ENCODE measurements around the gene TENT4A. TPM values are rescaled to one million over a fixed set of nuclear protein-coding genes. Genes with fewer than 3 reads are reported as not detected.

The TENT4A gene
- total and polyA plus RNA-seq, 2 of the 4 experiments (the other 2 are of a cell fraction), result 5.9 to 17.2 TPM

DNA sequence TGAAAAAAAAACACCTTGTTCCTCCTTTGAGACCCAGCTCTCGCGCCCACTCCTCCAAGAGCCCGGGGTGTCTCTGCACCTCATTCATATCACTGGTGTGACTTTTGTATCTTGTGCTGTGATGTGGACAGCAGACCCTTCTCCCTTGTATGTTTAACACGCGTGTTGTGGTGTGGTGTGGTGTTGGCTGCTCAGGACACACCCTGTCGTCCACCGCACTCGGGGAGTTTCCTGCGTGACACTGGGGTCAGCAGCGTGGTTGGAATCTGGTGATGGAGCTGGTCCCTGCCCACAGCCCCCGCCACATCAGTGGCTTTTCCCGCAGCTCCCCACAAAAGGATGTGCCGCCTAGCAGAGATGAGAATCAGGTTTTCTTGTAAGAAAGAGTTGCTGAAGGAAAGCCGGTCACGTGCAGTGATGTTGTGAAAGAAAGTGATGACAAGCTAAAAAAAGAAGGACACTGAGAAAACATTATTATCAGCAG, 61.5 kb downstream of the TENT4A start:
- in situ Hi-C loops (cut with MboI; ENCODE audit: low sequenced_read_pairs) (no loop called here), intact Hi-C loops (cut with micrococcal nuclease) (no loop called here), dilution Hi-C loops (cut with HindIII; ENCODE audit: low sequenced_read_pairs, unreplicated experiment) (no loop called here)
- H3K4me3 ChIP-seq (ENCODE audit: insufficient read depth, low read depth, low read length), result no peak overlapping the region
- POLR2A ChIA-PET (ENCODE audit: unreplicated experiment), result no interaction called here
- peak overlapping the region; percentile 49 for H2AFZ ChIP-seq (replicated peaks; ENCODE audit: low read length, poor library complexity)
- no peaks in the 10 kb centered on the region for H3K36me3 ChIP-seq (ENCODE audit: control insufficient read depth, insufficient read depth, low read length)
- H3K4me1 ChIP-seq (ENCODE audit: control insufficient read depth, insufficient read depth, low read length), result no peaks in the 10 kb centered on the region
- no peak overlapping the region for H2AK9ac ChIP-seq (replicated peaks; ENCODE audit: low read depth, low read length, poor library complexity)
- WGBS, 2 experiments (ENCODE audit: extremely low coverage in 2 of 2, insufficient read length in 1 of 2), result no CpG with 5 or more reads among the region's 15 CpGs
- BruUV-seq (replicated peaks), result no TSS peak
- no peak overlapping the region for H3K4ac ChIP-seq (ENCODE audit: low read depth, low read length)
- H3K27ac ChIP-seq (ENCODE audit: insufficient read depth, low read length), result no peak overlapping the region
- no peak overlapping the region for H2AK5ac ChIP-seq (ENCODE audit: low read depth, low read length)
- no peak overlapping the region for H3K23ac ChIP-seq (ENCODE audit: low read depth, low read length)
- no peaks in the 10 kb centered on the region for H3K9me3 ChIP-seq (ENCODE audit: control insufficient read depth, insufficient read depth, low read length)
- no peak overlapping the region for H3K14ac ChIP-seq (replicated peaks; ENCODE audit: low read depth, low read length)
- H3K9me1 ChIP-seq (ENCODE audit: insufficient read depth, low read length), result no peaks in the 10 kb centered on the region
- H3K56ac ChIP-seq (ENCODE audit: extremely low read depth, insufficient read depth, low read length), result no peak overlapping the region
- H4K91ac ChIP-seq (ENCODE audit: insufficient read depth, low read depth, low read length), result no peak overlapping the region
- H3K27me3 ChIP-seq (ENCODE audit: control insufficient read depth, insufficient read depth, low read length), result peaks cover 5% of the 10 kb centered on the region; the same call in 1 of the 2 replicates
- H3K4me2 ChIP-seq (ENCODE audit: low read depth, low read length), result no peak overlapping the region
- TF ChIP-seq USF2 (IDR thresholded peaks at IDR 0.05; ENCODE audit: low read depth, low read length), result peak; percentile 50; the same call in 1 of the 2 replicates
- 0 out of 2 replicates have a peak, but pooled peaks have one; percentile 15 for TF ChIP-seq BHLHE40 (IDR thresholded peaks at IDR 0.05; ENCODE audit: low read depth, low read length)
- TF ChIP-seq MXI1 (IDR thresholded peaks at IDR 0.05; ENCODE audit: borderline replicate concordance, low read depth, low read length), result no peak
- no peak overlapping the region for H2BK15ac ChIP-seq (ENCODE audit: low read depth, low read length)
- H2BK20ac ChIP-seq (ENCODE audit: low read depth, low read length), result no peak overlapping the region
- H2BK5ac ChIP-seq (ENCODE audit: low read depth, low read length, poor library complexity, severe bottlenecking), result no peak overlapping the region
- CTCF ChIA-PET, result interaction anchor here (0.6 to 1.5 kb wide), 2 partner anchors 14 to 614 kb away, joined by 3 to 4 read pairs; no protein-coding TSS in a partner anchor
- no peak overlapping the region for H2BK120ac ChIP-seq (ENCODE audit: low read depth, low read length)
- no peak overlapping the region for H4K5ac ChIP-seq (ENCODE audit: low read depth, low read length)
- no peak overlapping the region for H4K8ac ChIP-seq (ENCODE audit: low read depth in 2 of 2, low read length in 2 of 2)
- no peaks in the 10 kb centered on the region for H4K20me1 ChIP-seq (ENCODE audit: insufficient read depth, low read length)
- H3K18ac ChIP-seq (ENCODE audit: low read depth, low read length), result no peak overlapping the region
- no peak for ATAC-seq (ENCODE audit: low read depth)
- no peak for DNase-seq
- H3K9ac ChIP-seq (ENCODE audit: low read depth, low read length), result no peak overlapping the region
- no peaks in the 10 kb centered on the region for H3K79me1 ChIP-seq (ENCODE audit: low read depth in 1 of 2, low read length in 2 of 2)
